Astrocyte of the spinal cord (primary cell): ENCODE results near the gene STARD8.

Experiments used
- DNase-seq: peaks from one replicate; pipeline ENCODE4 v3.0.0; 2011; ENCODE audit warnings: low read depth, low spot score
- H3K4me3 ChIP-seq: 2 replicates; pipeline ENCODE4 v1.5.1; 2011; ENCODE audit warnings: low read depth, mild to moderate bottlenecking, low read length, moderate library complexity
- CTCF ChIP-seq: IDR thresholded peaks from 2 replicates; pipeline ENCODE4 v1.5.1; 2012; ENCODE audit warnings: low read depth, mild to moderate bottlenecking, low read length, inconsistent platforms
- in situ Hi-C: cut with HindIII; loops from 2 replicates; pipeline ENCODE4 v1.10.0; 2017; ENCODE audit warnings: low sequenced_read_pairs

STARD8 gene

GRCh38 chrX:68669871-68670270, 22.4 kb downstream of the STARD8 start:
- H3K4me3 ChIP-seq = no peak overlapping the region
- no peak for DNase-seq
- no peak for TF ChIP-seq CTCF
- in situ Hi-C loops = no loop called here

- H3K4me3 ChIP-seq = no peak overlapping the region
- no peak for TF ChIP-seq CTCF
- in situ Hi-C loops = no loop called here
- no peak for DNase-seq
Measured at GRCh38 chrX:68671221-68671620, 23.8 kb downstream of the STARD8 start.

- in situ Hi-C loops = no loop called here
- no peak overlapping the region for H3K4me3 ChIP-seq
- DNase-seq = no peak
- no peak for TF ChIP-seq CTCF
Measured at GRCh38 chrX:68672581-68673318, 25.3 kb downstream of the STARD8 start.

GRCh38 chrX:68675571-68675970, 28.1 kb downstream of the STARD8 start:
- no peak for TF ChIP-seq CTCF
- in situ Hi-C loops = no loop called here
- H3K4me3 ChIP-seq = no peak overlapping the region
- no peak for DNase-seq

GRCh38 chrX:68676335-68676734, 28.9 kb downstream of the STARD8 start:
- no peak overlapping the region for H3K4me3 ChIP-seq
- no peak for DNase-seq
- in situ Hi-C loops = no loop called here
- no peak for TF ChIP-seq CTCF

- no peak for TF ChIP-seq CTCF
- no peak overlapping the region for H3K4me3 ChIP-seq
- no peak for DNase-seq
- in situ Hi-C loops = no loop called here
Measured at GRCh38 chrX:68677998-68678397, 30.5 kb downstream of the STARD8 start.
